ENCODE measurements around the gene DSC1. TPM values are rescaled to one million over a fixed set of nuclear protein-coding genes. Genes with fewer than 3 reads are reported as not detected.

The DSC1 gene
- total RNA-seq, 1 experiment from 2014 or later, result not detected

GRCh38 chr18:31162419-31162793 is 250 bp downstream of the DSC1 start:
- Histone ChIP-seq H3K4me3 (ENCODE audit: low read depth in 2 of 2, low read length in 2 of 2) (no peak overlapping the region), H3K4me1 (ENCODE audit: control insufficient read depth, insufficient read depth, low read length) (no peaks in the 10 kb centered on the region), H3K27ac (ENCODE audit: low read length) (no peak overlapping the region), H3K27me3 (ENCODE audit: control insufficient read depth, insufficient read depth, low read length) (no peaks in the 10 kb centered on the region), H3K9me3 (ENCODE audit: control insufficient read depth, insufficient read depth, low read depth, low read length) (no peaks in the 10 kb centered on the region), H3K36me3 (ENCODE audit: control insufficient read depth, insufficient read depth, low read length) (no peaks in the 10 kb centered on the region)
- no peak for DNase-seq (ENCODE audit: low read depth, low spot score)
- TF ChIP-seq, protein P1, sequence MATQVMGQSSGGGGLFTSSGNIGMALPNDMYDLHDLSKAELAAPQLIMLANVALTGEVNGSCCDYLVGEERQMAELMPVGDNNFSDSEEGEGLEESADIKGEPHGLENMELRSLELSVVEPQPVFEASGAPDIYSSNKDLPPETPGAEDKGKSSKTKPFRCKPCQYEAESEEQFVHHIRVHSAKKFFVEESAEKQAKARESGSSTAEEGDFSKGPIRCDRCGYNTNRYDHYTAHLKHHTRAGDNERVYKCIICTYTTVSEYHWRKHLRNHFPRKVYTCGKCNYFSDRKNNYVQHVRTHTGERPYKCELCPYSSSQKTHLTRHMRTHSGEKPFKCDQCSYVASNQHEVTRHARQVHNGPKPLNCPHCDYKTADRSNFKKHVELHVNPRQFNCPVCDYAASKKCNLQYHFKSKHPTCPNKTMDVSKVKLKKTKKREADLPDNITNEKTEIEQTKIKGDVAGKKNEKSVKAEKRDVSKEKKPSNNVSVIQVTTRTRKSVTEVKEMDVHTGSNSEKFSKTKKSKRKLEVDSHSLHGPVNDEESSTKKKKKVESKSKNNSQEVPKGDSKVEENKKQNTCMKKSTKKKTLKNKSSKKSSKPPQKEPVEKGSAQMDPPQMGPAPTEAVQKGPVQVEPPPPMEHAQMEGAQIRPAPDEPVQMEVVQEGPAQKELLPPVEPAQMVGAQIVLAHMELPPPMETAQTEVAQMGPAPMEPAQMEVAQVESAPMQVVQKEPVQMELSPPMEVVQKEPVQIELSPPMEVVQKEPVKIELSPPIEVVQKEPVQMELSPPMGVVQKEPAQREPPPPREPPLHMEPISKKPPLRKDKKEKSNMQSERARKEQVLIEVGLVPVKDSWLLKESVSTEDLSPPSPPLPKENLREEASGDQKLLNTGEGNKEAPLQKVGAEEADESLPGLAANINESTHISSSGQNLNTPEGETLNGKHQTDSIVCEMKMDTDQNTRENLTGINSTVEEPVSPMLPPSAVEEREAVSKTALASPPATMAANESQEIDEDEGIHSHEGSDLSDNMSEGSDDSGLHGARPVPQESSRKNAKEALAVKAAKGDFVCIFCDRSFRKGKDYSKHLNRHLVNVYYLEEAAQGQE (IDR thresholded peaks at IDR 0.05; ENCODE audit: insufficient read depth in 1 of 2, low read depth in 2 of 2, low read length in 1 of 2), result no peak
- TF ChIP-seq SIN3A (IDR thresholded peaks at IDR 0.05; ENCODE audit: borderline replicate concordance, insufficient read depth, low read depth, low read length) (no peak), TCF7L2 (IDR thresholded peaks at IDR 0.05; ENCODE audit: low read depth, low read length) (no peak), POLR2AphosphoS5 (IDR thresholded peaks at IDR 0.05; ENCODE audit: low read depth, low read length) (no peak), CTCF (IDR thresholded peaks at IDR 0.05) (no peak)
- no peak for ATAC-seq
- in situ Hi-C loops (cut with HindIII; ENCODE audit: low pct_unique_long_range_greater_than_20kb, low sequenced_read_pairs), result no loop called here
- intact Hi-C loops (cut with micrococcal nuclease; ENCODE audit: unreplicated experiment), result no loop called here
- no TSS peak for BruUV-seq (replicated peaks)
- ChIA-PET CTCF (no interaction called here), POLR2A (no interaction called here)

DNA sequence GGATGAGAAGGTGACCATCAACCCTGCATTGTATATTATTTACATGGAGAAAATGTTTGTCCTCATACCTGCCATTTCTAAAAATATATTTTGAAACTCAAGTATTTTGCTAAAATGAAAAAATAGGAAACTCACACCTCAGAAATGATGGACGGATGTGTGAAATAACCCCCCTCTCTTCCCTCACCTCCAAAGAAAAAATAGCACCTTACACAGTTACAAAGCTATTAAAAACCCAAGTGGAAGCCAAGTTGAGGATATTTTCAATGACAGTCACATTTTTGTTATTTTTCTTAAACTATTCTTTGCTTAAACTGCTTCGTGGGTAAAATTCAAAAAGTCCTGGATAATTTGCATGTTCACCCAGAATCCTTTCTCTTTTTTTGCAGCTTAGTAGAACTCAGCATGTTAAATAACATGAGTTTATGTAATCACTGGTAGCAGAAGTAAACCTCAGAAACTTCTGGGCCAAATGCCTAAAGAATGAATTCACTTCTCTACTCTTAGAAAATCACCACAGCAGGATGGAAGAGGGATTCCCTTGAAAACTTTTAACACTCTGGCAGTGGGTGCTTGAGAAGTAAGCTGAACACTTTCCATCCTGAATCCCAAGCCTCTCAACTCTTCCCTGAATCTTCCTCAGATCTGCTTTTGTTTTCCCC is 768 bp downstream of the DSC1 start:
- ATAC-seq (no peak), DNase-seq (ENCODE audit: low read depth, low spot score) (no peak)
- Histone ChIP-seq H3K9me3 (ENCODE audit: control insufficient read depth, insufficient read depth, low read depth, low read length) (no peaks in the 10 kb centered on the region), H3K36me3 (ENCODE audit: control insufficient read depth, insufficient read depth, low read length) (no peaks in the 10 kb centered on the region), H3K4me1 (ENCODE audit: control insufficient read depth, insufficient read depth, low read length) (no peaks in the 10 kb centered on the region), H3K27ac (ENCODE audit: low read length) (no peak overlapping the region), H3K27me3 (ENCODE audit: control insufficient read depth, insufficient read depth, low read length) (no peaks in the 10 kb centered on the region), H3K4me3 (ENCODE audit: low read depth in 2 of 2, low read length in 2 of 2) (no peak overlapping the region)
- CTCF ChIA-PET, result no interaction called here
- in situ Hi-C loops (cut with HindIII; ENCODE audit: low pct_unique_long_range_greater_than_20kb, low sequenced_read_pairs) (no loop called here), intact Hi-C loops (cut with micrococcal nuclease; ENCODE audit: unreplicated experiment) (no loop called here)
- POLR2A ChIA-PET, result no interaction called here
- TF ChIP-seq CTCF (IDR thresholded peaks at IDR 0.05) (no peak), TCF7L2 (IDR thresholded peaks at IDR 0.05; ENCODE audit: low read depth, low read length) (no peak), POLR2AphosphoS5 (IDR thresholded peaks at IDR 0.05; ENCODE audit: low read depth, low read length) (no peak), SIN3A (IDR thresholded peaks at IDR 0.05; ENCODE audit: borderline replicate concordance, insufficient read depth, low read depth, low read length) (no peak)
- TF ChIP-seq, protein P1 (IDR thresholded peaks at IDR 0.05; ENCODE audit: insufficient read depth in 1 of 2, low read depth in 2 of 2, low read length in 1 of 2), result no peak
- BruUV-seq (replicated peaks), result no TSS peak

All from Panc1 (cell line).